CD4-positive, alpha-beta T cell treated with Interleukin-6 at 100 ng/mL for 8 hours (primary cell): ENCODE measurements around the gene ZMYND11.
"Not testable (repeated sequence)": the region's sequence is repeated elsewhere in the genome, so short reads cannot be mapped to it uniquely, and the experiment has no call there.

ENCODE experiments used
- DNase-seq: peaks from one replicate; pipeline ENCODE4 v3.0.0-alpha.2; 2020; ENCODE audit warnings: mixed read lengths, low spot score

ZMYND11 gene

GRCh38 chr10:132946-133898 lies 2.0 kb upstream of the ZMYND11 start:
- DNase-seq: no peak

GRCh38 chr10:134247-135131 lies 766 bp upstream of the ZMYND11 start:
- DNase-seq: peak; percentile 10

- peak; percentile 47 for DNase-seq
Observed at GRCh38 chr10:135601-136464, 578 bp downstream of the ZMYND11 start.

- no peak for DNase-seq
Observed at GRCh38 chr10:136465-136762, 1.2 kb downstream of the ZMYND11 start.

- DNase-seq: peak; percentile 36
Observed at GRCh38 chr10:137031-137430, 1.8 kb downstream of the ZMYND11 start.

- DNase-seq: no peak
Observed at GRCh38 chr10:137606-138005, 2.4 kb downstream of the ZMYND11 start.

GRCh38 chr10:142371-142770 lies 7.1 kb downstream of the ZMYND11 start:
- DNase-seq: no peak

- no peak for DNase-seq
Observed at GRCh38 chr10:152915-153314, 17.7 kb downstream of the ZMYND11 start.

GRCh38 chr10:154348-154747 lies 19.1 kb downstream of the ZMYND11 start:
- no peak for DNase-seq

- DNase-seq: no peak
Observed at GRCh38 chr10:167383-167782, 32.1 kb downstream of the ZMYND11 start.

- no peak for DNase-seq
Observed at GRCh38 chr10:173741-174140, 38.5 kb downstream of the ZMYND11 start.

GRCh38 chr10:176677-177076 lies 41.4 kb downstream of the ZMYND11 start:
- DNase-seq: no peak

GRCh38 chr10:178208-178607 lies 43.0 kb downstream of the ZMYND11 start:
- no peak for DNase-seq

- DNase-seq: no peak
Observed at GRCh38 chr10:178723-179122, 43.5 kb downstream of the ZMYND11 start.

- DNase-seq: no peak
Observed at GRCh38 chr10:182441-183201, 47.4 kb downstream of the ZMYND11 start.

GRCh38 chr10:184174-184573 lies 48.9 kb downstream of the ZMYND11 start:
- DNase-seq: no peak

- DNase-seq: no peak
Observed at GRCh38 chr10:184911-185310, 49.7 kb downstream of the ZMYND11 start.

GRCh38 chr10:185571-185970 lies 50.3 kb downstream of the ZMYND11 start:
- not testable (repeated sequence) for DNase-seq

GRCh38 chr10:186911-187310 lies 51.7 kb downstream of the ZMYND11 start:
- DNase-seq: no peak

- DNase-seq: no peak
Observed at GRCh38 chr10:188546-188945, 53.3 kb downstream of the ZMYND11 start.

- DNase-seq: no peak
Observed at GRCh38 chr10:190216-190615, 55.0 kb downstream of the ZMYND11 start.
